DND-41 (cell line): ENCODE data around the gene COL9A3.

ENCODE experiments used
- ATAC-seq: fragments of 200-7000 bp; cut with Tn5 transposase; 3 replicates; pipeline ENCODE4 v1.9.1; 2021; ENCODE audit warnings: low read depth; ENCODE audit not compliant: insufficient read depth
- DNase-seq: peaks from one replicate; pipeline ENCODE4 v3.0.0-alpha.2; 2020
- H2AFZ ChIP-seq: 2 replicates; pipeline ENCODE4 v1.6.0; 2012; ENCODE audit warnings: low read depth, low read length
- H3K27ac ChIP-seq: 2 replicates; pipeline ENCODE4 v1.5.1; 2012; ENCODE audit warnings: low read length, inconsistent platforms
- H3K27me3 ChIP-seq: fragments of 200-600 bp; sonication (generic); 2 replicates; pipeline ENCODE4 v1.6.0; 2012; ENCODE audit warnings: low read length, mild to moderate bottlenecking, inconsistent platforms; ENCODE audit not compliant: insufficient read depth, poor library complexity
- H3K36me3 ChIP-seq: 2 replicates; pipeline ENCODE4 v1.5.1; 2012; ENCODE audit warnings: low read length, inconsistent platforms; ENCODE audit not compliant: insufficient read depth
- H3K4me1 ChIP-seq: 2 replicates; pipeline ENCODE4 v1.5.1; 2012; ENCODE audit warnings: mild to moderate bottlenecking, low read length; ENCODE audit not compliant: insufficient read depth
- H3K4me2 ChIP-seq: 2 replicates; pipeline ENCODE4 v1.6.0; 2012; ENCODE audit warnings: mild to moderate bottlenecking, moderate library complexity, low read length, inconsistent platforms; ENCODE audit not compliant: insufficient read depth
- H3K4me3 ChIP-seq, 2 experiments: fragments of 200-600 bp in 1 of 2; shearing (Covaris generic) in 1 of 2; 2 replicates each; pipeline ENCODE4 v1.5.1; 2012 to 2016; ENCODE audit warnings: inconsistent platforms in 2 of 2, low read length in 2 of 2, mild to moderate bottlenecking in 2 of 2, low read depth in 1 of 2, moderate library complexity in 1 of 2
- H3K79me2 ChIP-seq: 2 replicates; pipeline ENCODE4 v1.6.0; 2012; ENCODE audit warnings: low read length, inconsistent platforms; ENCODE audit not compliant: insufficient read depth
- H3K9ac ChIP-seq: 2 replicates; pipeline ENCODE4 v1.6.0; 2012; ENCODE audit warnings: low read depth, mild to moderate bottlenecking, inconsistent platforms, low read length, moderate library complexity
- H3K9me3 ChIP-seq: 2 replicates; pipeline ENCODE4 v1.5.1; 2012; ENCODE audit warnings: low read length, moderate library complexity, mild to moderate bottlenecking, inconsistent platforms; ENCODE audit not compliant: insufficient read depth, severe bottlenecking
- H4K20me1 ChIP-seq: 2 replicates; pipeline ENCODE4 v1.6.0; 2012; ENCODE audit warnings: low read length; ENCODE audit not compliant: insufficient read depth
- EZH2 ChIP-seq: IDR thresholded peaks from 3 replicates; pipeline ENCODE4 v1.6.1; 2012; ENCODE audit warnings: borderline replicate concordance, low read depth, mild to moderate bottlenecking, moderate library complexity, low read length, inconsistent platforms; ENCODE audit not compliant: severe bottlenecking
- TF ChIP-seq, protein P1 (sequence below): IDR thresholded peaks from 2 replicates; pipeline ENCODE4 v1.5.1; 2012; ENCODE audit warnings: borderline replicate concordance, low read length, moderate library complexity, mild to moderate bottlenecking; ENCODE audit not compliant: poor library complexity, severe bottlenecking; ENCODE audit errors: extremely low read depth

Gene COL9A3

DNA sequence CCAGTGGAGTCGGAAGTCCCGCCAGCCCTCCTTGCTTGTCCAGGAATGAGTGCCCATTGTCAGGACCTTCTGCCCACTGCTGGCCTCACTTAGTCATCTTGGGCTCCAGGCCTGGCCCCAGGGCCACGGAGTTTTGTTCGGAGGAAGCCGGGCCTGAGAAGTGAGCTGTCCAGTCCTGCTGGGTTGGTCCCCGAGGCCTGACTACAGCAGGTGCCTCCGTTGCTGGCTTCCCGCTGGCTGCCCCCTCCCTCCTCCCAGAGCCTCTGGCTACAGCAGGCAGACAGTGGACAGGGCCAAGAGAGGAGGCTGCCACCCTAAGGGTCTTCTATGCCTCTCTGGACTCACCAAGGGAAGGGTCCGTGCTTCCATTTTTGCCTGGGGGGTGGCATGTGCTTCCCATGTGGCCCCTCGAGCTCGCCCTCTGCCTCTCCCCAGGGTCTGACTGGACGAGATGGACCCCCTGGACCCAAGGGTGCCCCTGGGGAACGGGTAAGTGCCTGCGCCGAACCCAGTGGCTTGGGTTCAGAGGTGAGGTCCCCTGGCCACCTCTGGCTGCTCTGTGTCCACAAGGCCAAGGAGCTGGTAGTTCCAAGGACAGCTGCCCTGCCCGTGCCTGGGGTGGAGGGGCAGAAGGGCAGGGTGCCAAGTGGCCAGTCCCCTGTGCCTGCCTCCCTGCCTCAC is 2.8 kb downstream of the COL9A3 start:
- no peak for DNase-seq
- Histone ChIP-seq H2AFZ (no peak overlapping the region), H4K20me1 (peaks cover 25% of the 10 kb centered on the region; the same call in 1 of the 2 replicates), H3K9me3 (no peaks in the 10 kb centered on the region), H3K9ac (no peak overlapping the region), H3K4me2 (no peak overlapping the region), H3K27me3 (no peaks in the 10 kb centered on the region), H3K27ac (no peak overlapping the region), H3K4me1 (peaks cover 5% of the 10 kb centered on the region), H3K36me3 (no peaks in the 10 kb centered on the region), H3K79me2 (no peaks in the 10 kb centered on the region), H3K4me3 (no peak overlapping the region)
- TF ChIP-seq, protein P1, sequence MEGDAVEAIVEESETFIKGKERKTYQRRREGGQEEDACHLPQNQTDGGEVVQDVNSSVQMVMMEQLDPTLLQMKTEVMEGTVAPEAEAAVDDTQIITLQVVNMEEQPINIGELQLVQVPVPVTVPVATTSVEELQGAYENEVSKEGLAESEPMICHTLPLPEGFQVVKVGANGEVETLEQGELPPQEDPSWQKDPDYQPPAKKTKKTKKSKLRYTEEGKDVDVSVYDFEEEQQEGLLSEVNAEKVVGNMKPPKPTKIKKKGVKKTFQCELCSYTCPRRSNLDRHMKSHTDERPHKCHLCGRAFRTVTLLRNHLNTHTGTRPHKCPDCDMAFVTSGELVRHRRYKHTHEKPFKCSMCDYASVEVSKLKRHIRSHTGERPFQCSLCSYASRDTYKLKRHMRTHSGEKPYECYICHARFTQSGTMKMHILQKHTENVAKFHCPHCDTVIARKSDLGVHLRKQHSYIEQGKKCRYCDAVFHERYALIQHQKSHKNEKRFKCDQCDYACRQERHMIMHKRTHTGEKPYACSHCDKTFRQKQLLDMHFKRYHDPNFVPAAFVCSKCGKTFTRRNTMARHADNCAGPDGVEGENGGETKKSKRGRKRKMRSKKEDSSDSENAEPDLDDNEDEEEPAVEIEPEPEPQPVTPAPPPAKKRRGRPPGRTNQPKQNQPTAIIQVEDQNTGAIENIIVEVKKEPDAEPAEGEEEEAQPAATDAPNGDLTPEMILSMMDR = no peak
- no peak for TF ChIP-seq EZH2
- no peak for ATAC-seq

DNA sequence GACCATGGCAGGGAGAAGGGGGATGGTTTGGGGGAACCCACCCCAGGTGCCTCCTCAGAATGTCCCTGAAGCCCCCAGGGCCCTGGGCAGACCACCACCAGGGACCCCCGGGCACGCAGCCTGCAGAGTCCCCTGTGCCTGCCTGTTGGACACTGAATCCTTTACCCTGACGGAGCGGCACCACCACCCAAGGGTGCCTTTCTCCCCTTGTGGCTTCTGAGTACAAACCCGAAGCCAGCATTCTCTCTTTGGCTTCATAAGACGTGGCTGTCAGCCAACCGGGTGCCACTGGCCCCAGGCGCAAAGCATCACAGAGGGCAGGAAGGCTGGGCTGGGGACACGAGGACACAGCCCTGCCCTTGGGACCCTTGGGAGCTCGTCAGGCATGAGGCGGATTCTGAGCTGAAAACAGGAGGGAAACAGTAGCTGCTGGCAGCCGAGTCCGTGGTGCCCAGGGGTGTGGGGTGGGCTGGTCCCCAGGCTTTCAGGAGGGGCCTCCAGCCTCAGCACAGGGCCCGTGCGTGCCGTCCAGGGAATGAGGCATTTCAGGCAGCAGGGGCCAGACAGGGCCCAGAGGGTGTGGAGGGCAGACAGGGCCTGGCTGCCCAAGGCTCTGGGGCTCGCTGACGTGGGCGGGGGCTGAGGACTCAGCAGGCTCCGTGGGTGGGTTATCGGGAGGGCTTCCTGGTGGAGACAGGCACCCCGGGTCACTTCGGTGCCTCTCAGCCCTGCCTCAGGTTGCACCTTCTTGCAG is 3.5 kb downstream of the COL9A3 start:
- no peaks in the 10 kb centered on the region for H3K79me2 ChIP-seq
- H2AFZ ChIP-seq = no peak overlapping the region
- H3K4me3 ChIP-seq = no peak overlapping the region
- H3K9me3 ChIP-seq = no peaks in the 10 kb centered on the region
- DNase-seq (no peak), ATAC-seq (no peak)
- H4K20me1 ChIP-seq = peaks cover 24% of the 10 kb centered on the region; the same call in 1 of the 2 replicates
- H3K4me2 ChIP-seq = no peak overlapping the region
- no peaks in the 10 kb centered on the region for H3K27me3 ChIP-seq
- H3K9ac ChIP-seq = no peak overlapping the region
- peaks cover 12% of the 10 kb centered on the region for H3K4me1 ChIP-seq
- H3K27ac ChIP-seq = no peak overlapping the region
- TF ChIP-seq EZH2 = no peak
- TF ChIP-seq, protein P1 = no peak
- H3K36me3 ChIP-seq = no peaks in the 10 kb centered on the region

DNA sequence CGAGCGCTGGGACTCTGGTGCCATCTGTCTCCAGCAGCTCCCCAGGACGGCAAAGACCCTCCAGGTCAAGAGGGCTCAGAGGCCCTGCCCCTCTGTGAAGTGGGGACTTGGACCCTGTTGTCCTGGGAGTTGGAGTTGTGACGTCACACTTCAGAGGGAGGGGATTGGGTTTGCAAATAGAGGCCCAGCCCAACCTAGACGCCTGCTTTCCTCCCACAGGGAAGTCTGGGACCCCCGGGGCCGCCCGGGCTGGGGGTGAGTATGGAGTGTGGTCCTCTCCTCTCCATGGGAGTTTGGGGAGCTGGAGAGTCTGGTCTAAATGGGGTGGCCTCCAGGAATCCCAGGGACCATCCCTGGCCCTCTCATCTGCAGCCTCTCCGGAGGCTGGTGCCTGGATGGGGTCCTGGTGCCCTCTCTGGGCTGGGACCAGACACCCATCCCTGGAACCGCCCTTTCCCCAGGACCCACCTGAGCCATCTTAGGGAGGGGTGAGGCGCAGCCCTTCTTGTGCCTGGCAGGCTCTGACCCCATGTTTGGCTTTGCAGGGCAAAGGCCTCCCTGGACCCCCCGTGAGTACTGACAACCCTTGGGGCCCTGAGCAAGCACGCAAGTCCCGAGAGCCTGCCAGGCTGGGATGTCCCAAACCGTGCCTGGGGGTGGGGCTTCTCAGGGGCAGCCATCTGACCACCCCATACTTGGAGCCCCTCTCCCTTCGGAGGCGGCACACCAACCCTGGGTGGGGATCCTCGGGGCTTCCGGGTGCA is 4.3 kb downstream of the COL9A3 start:
- Histone ChIP-seq H3K9me3 (no peaks in the 10 kb centered on the region), H3K27ac (no peak overlapping the region), H3K27me3 (no peaks in the 10 kb centered on the region), H3K4me2 (no peak overlapping the region), H2AFZ (no peak overlapping the region), H3K36me3 (no peaks in the 10 kb centered on the region), H4K20me1 (peaks cover 21% of the 10 kb centered on the region), H3K9ac (no peak overlapping the region), H3K4me1 (peaks cover 15% of the 10 kb centered on the region), H3K79me2 (no peaks in the 10 kb centered on the region), H3K4me3 (no peak overlapping the region)
- ATAC-seq (no peak), DNase-seq (no peak)
- TF ChIP-seq EZH2 = no peak
- TF ChIP-seq, protein P1 = no peak
